Right lobe of liver (tissue), 4 donors: ENCODE data around the gene LRRC8B.

ENCODE experiments used
- CTCF ChIP-seq, 4 donors: fragments of 200-600 bp in 3 of 4; fragments of 450-650 bp in 1 of 4; IDR thresholded peaks; one replicate each; pipeline versions ENCODE4 v1.5.1 to v1.8.0; 2016 to 2022; ENCODE audit warnings: antibody characterized with exemption in 4 of 4, mild to moderate bottlenecking in 2 of 4
- POLR2A ChIP-seq: fragments of 450-650 bp; IDR thresholded peaks from one replicate; pipeline ENCODE4 v1.6.1; 2017; ENCODE audit warnings: antibody characterized with exemption, mild to moderate bottlenecking
- donor health status: DM: no; HTN: no; CAD: no.
- donor health status: DM: no; HTN: no; CAD: no.
- donor health status: DM: no; HTN: yes; CAD: no.

DNA sequence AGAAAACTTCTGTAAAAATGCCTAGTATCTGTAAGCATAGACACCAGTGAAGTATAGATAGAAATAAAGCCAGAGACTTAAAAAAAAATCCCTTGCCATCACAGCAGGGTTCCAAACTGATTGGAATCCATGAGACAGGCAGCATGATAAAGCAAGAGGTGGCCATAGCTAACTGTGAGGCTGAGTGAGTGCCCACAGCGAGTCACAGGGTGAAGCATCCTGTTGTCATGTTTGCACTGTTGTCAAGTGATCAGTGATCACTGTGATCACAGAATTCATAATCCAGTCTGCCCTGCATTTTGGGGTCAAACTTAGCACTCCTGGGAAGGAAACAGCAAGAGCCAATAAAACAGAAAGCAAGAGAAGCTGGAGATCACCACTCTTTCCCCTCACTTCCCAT lies 33.3 kb downstream of the LRRC8B start:
- TF ChIP-seq POLR2A: no peak
- no peak for TF ChIP-seq CTCF (IDR thresholded peaks at IDR 0.05)
